KMS-11 (cell line): Measurements from ENCODE around the gene RNF166.

Experiments
- H2AFZ ChIP-seq: fragments of 200-600 bp; sonication (generic); 2 replicates; pipeline ENCODE4 v1.6.1; 2016; ENCODE audit warnings: antibody characterized with exemption, mixed run types, low read depth
- H3K27ac ChIP-seq: fragments of 200-600 bp; sonication (generic); 2 replicates; pipeline ENCODE4 v1.6.1; 2016; ENCODE audit warnings: mild to moderate bottlenecking, mixed run types
- H3K27me3 ChIP-seq: fragments of 200-600 bp; sonication (generic); 2 replicates; pipeline ENCODE4 v1.6.1; 2017; ENCODE audit warnings: mild to moderate bottlenecking, low read depth, mixed run types, moderate library complexity; ENCODE audit not compliant: insufficient read depth
- H3K36me3 ChIP-seq: fragments of 200-600 bp; sonication (generic); 2 replicates; pipeline ENCODE4 v1.6.1; 2017; ENCODE audit warnings: mild to moderate bottlenecking, mixed run types; ENCODE audit not compliant: insufficient read depth
- H3K4me1 ChIP-seq: fragments of 200-600 bp; sonication (generic); 2 replicates; pipeline ENCODE4 v1.6.1; 2016; ENCODE audit warnings: mild to moderate bottlenecking, low read depth, mixed run types; ENCODE audit not compliant: poor library complexity, severe bottlenecking
- H3K4me2 ChIP-seq: fragments of 200-600 bp; sonication (generic); 2 replicates; pipeline ENCODE4 v1.7.0; 2016; ENCODE audit warnings: mild to moderate bottlenecking, mixed run types
- H3K4me3 ChIP-seq: fragments of 200-600 bp; sonication (generic); IDR thresholded peaks from 2 replicates; pipeline ENCODE4 v1.6.1; 2017; ENCODE audit warnings: low read depth, low read length, mixed read lengths; ENCODE audit not compliant: insufficient read depth
- H3K79me2 ChIP-seq: fragments of 200-600 bp; sonication (generic); 2 replicates; pipeline ENCODE4 v1.6.1; 2016; ENCODE audit warnings: low read depth, mixed run types; ENCODE audit not compliant: insufficient read depth
- H3K9ac ChIP-seq: fragments of 200-600 bp; sonication (generic); 2 replicates; pipeline ENCODE4 v1.6.1; 2016; ENCODE audit warnings: mild to moderate bottlenecking, mixed run types
- H4K20me1 ChIP-seq: fragments of 200-600 bp; sonication (generic); 2 replicates; pipeline ENCODE4 v1.6.1; 2016; ENCODE audit warnings: mild to moderate bottlenecking, mixed run types; ENCODE audit not compliant: insufficient read depth
- CTCF ChIP-seq: fragments of 200-600 bp; sonication (generic); conservative IDR thresholded peaks from 2 replicates; pipeline ENCODE4 v1.6.1; 2017; ENCODE audit warnings: low read depth, mild to moderate bottlenecking, antibody characterized with exemption, low read length, moderate library complexity, mixed read lengths

The RNF166 gene

GRCh38 chr16:88743693-88744576 is 37.7 kb upstream of the RNF166 start:
- Histone ChIP-seq H3K79me2 (peaks cover 17% of the 10 kb centered on the region; the same call in 1 of the 2 replicates), H4K20me1 (peaks cover 15% of the 10 kb centered on the region; the same call in 1 of the 2 replicates), H3K27me3 (no peaks in the 10 kb centered on the region), H3K9ac (no peak overlapping the region), H3K4me3 (no peak overlapping the region), H3K4me2 (no peak overlapping the region), H3K4me1 (no peaks in the 10 kb centered on the region), H2AFZ (no peak overlapping the region), H3K27ac (no peak overlapping the region), H3K36me3 (no peaks in the 10 kb centered on the region)
- peak; percentile 88 for TF ChIP-seq CTCF

GRCh38 chr16:88742896-88743605 is 36.8 kb upstream of the RNF166 start:
- no peak overlapping the region for H3K27ac ChIP-seq
- no peak overlapping the region for H3K4me2 ChIP-seq
- peaks cover 11% of the 10 kb centered on the region; the same call in 1 of the 2 replicates for H4K20me1 ChIP-seq
- H3K4me1 ChIP-seq: no peaks in the 10 kb centered on the region
- no peak overlapping the region for H3K9ac ChIP-seq
- H3K36me3 ChIP-seq: no peaks in the 10 kb centered on the region
- TF ChIP-seq CTCF: no peak
- H3K79me2 ChIP-seq: peaks cover 17% of the 10 kb centered on the region; the same call in 1 of the 2 replicates
- H3K27me3 ChIP-seq: no peaks in the 10 kb centered on the region
- H3K4me3 ChIP-seq: no peak overlapping the region
- H2AFZ ChIP-seq: no peak overlapping the region

GRCh38 chr16:88741368-88741767 is 35.2 kb upstream of the RNF166 start:
- peaks cover 5% of the 10 kb centered on the region; the same call in 1 of the 2 replicates for H3K79me2 ChIP-seq
- H3K9ac ChIP-seq: no peak overlapping the region
- peaks cover 3% of the 10 kb centered on the region; the same call in 1 of the 2 replicates for H4K20me1 ChIP-seq
- no peak overlapping the region for H3K4me3 ChIP-seq
- no peak overlapping the region for H2AFZ ChIP-seq
- H3K4me2 ChIP-seq: no peak overlapping the region
- TF ChIP-seq CTCF: no peak
- H3K4me1 ChIP-seq: no peaks in the 10 kb centered on the region
- H3K27ac ChIP-seq: no peak overlapping the region
- H3K27me3 ChIP-seq: no peaks in the 10 kb centered on the region
- no peaks in the 10 kb centered on the region for H3K36me3 ChIP-seq

- Histone ChIP-seq H3K4me3 (no peak overlapping the region), H3K27me3 (no peaks in the 10 kb centered on the region), H3K4me2 (no peak overlapping the region), H4K20me1 (peaks cover 3% of the 10 kb centered on the region; the same call in 1 of the 2 replicates), H3K79me2 (peaks cover 5% of the 10 kb centered on the region; the same call in 1 of the 2 replicates), H2AFZ (no peak overlapping the region), H3K4me1 (no peaks in the 10 kb centered on the region), H3K9ac (no peak overlapping the region), H3K27ac (no peak overlapping the region), H3K36me3 (no peaks in the 10 kb centered on the region)
- no peak for TF ChIP-seq CTCF
Observed at GRCh38 chr16:88740727-88741055, 34.5 kb upstream of the RNF166 start.
